Cardiac muscle cell (in vitro differentiated cells and primary cell): ENCODE measurements around the gene AQR. TPM values are rescaled to one million over a fixed set of nuclear protein-coding genes. Genes with fewer than 3 reads are reported as not detected.

Source experiments
- DNase-seq, 2 donors: peaks; one replicate each; pipeline versions ENCODE4 v3.0.0 to v3.0.0-alpha.2; 2010 to 2017; ENCODE audit warnings: low read depth in 1 of 2, low spot score in 1 of 2
- H3K27ac ChIP-seq: fragments of 200-600 bp; sonication (generic); 2 replicates; pipeline ENCODE4 v1.5.1; 2016
- H3K27me3 ChIP-seq: fragments of 200-600 bp; sonication (generic); 2 replicates; pipeline ENCODE4 v1.6.0; 2016; ENCODE audit warnings: control low read depth
- H3K36me3 ChIP-seq: fragments of 200-600 bp; sonication (generic); 2 replicates; pipeline ENCODE4 v1.5.1; 2016; ENCODE audit warnings: control low read depth
- H3K4me1 ChIP-seq: fragments of 200-600 bp; sonication (generic); 2 replicates; pipeline ENCODE4 v1.8.1; 2017; ENCODE audit warnings: low read depth, mild to moderate bottlenecking, mixed run types
- H3K4me3 ChIP-seq: fragments of 200-600 bp; sonication (generic); 2 replicates; pipeline ENCODE4 v1.5.1; 2016; ENCODE audit warnings: mild to moderate bottlenecking
- H3K9me3 ChIP-seq: fragments of 200-600 bp; sonication (generic); 2 replicates; pipeline ENCODE4 v1.5.1; 2017; ENCODE audit warnings: low read depth, mild to moderate bottlenecking, control low read depth
- polyA plus RNA-seq: library from polyadenylated mRNA; unstranded; fragments of >200 nt; fragmentation: Nextera tagmentation; extraction: Ambion mirVana; gene quantifications from 2 replicates; pipeline ENCODE4 v1.2.1, GENCODE V29; 2016
- total RNA-seq: library from RNA; depleted of rRNA; stranded (reverse); fragments of >200 nt; gene quantifications from 2 replicates; pipeline ENCODE4 v1.2.3, GENCODE V29; 2016
- TF ChIP-seq, protein P1 (sequence below): IDR thresholded peaks from 2 replicates; pipeline ENCODE4 v1.5.1; 2012; ENCODE audit warnings: low read depth, mild to moderate bottlenecking, low read length

Gene AQR
- total and polyA plus RNA-seq, 2 experiments from 2014 or later = 14.7 to 20.6 TPM

DNA sequence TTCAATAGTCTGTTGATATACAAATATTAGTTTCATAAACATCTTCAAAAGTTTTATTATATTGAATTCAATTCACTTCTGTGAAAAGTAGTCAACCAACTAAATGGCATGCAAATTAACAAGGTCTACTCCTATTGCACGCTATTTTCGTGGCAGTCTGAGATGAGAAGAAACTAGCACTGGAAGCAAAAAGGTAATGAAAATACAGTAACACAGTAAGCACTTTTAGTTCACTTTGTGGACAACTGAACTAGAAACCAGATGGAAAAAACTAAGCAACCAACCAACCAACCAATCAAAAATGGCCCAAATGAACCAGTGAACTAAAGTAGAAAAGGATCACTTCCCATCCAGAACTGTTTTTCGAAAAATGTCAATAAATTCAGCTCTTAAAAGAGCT, 118.5 kb downstream of the AQR start:
- TF ChIP-seq, protein P1, sequence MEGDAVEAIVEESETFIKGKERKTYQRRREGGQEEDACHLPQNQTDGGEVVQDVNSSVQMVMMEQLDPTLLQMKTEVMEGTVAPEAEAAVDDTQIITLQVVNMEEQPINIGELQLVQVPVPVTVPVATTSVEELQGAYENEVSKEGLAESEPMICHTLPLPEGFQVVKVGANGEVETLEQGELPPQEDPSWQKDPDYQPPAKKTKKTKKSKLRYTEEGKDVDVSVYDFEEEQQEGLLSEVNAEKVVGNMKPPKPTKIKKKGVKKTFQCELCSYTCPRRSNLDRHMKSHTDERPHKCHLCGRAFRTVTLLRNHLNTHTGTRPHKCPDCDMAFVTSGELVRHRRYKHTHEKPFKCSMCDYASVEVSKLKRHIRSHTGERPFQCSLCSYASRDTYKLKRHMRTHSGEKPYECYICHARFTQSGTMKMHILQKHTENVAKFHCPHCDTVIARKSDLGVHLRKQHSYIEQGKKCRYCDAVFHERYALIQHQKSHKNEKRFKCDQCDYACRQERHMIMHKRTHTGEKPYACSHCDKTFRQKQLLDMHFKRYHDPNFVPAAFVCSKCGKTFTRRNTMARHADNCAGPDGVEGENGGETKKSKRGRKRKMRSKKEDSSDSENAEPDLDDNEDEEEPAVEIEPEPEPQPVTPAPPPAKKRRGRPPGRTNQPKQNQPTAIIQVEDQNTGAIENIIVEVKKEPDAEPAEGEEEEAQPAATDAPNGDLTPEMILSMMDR = no peak
- Histone ChIP-seq H3K27me3 (no peaks in the 10 kb centered on the region), H3K9me3 (no peaks in the 10 kb centered on the region), H3K27ac (no peak overlapping the region), H3K4me1 (peaks cover 14% of the 10 kb centered on the region), H3K36me3 (peaks cover 8% of the 10 kb centered on the region), H3K4me3 (no peak overlapping the region)
- no peak for DNase-seq

- H3K9me3 ChIP-seq = no peaks in the 10 kb centered on the region
- no peak overlapping the region for H3K4me3 ChIP-seq
- H3K4me1 ChIP-seq = peaks cover 8% of the 10 kb centered on the region
- no peak for DNase-seq
- TF ChIP-seq, protein P1 = no peak
- H3K27me3 ChIP-seq = no peaks in the 10 kb centered on the region
- peaks cover 2% of the 10 kb centered on the region for H3K36me3 ChIP-seq
- H3K27ac ChIP-seq = no peak overlapping the region
These were observed 119.4 kb downstream of the AQR start for GRCh38 chr15:34850121-34850520.

DNA sequence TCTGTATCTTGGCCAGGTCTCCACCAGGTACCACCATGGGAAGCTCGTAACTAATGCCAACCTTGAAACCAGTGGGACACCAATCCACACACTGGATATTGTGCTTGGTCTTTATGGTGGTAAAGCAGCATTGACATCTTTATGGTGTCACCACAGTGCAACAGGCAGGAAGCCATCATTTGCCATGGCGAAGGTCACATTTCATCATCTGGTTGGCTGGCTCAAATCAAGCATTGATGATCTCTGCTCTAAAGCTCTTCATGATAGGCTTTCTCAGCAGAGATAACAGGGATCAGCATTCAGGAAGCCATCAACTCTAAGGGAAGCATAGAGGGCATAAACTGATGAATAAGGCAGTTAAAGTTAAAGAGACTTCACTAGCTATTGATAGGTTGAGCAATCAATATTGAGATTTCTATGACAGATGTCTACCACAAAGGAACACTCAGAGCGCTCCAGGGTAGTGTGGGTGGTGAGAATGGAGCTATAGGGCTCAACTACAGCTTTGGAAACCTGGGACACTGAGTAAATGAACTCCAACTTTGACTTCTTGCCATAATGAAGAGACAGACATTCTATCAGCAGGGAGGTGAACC, 120.1 kb downstream of the AQR start:
- H3K27me3 ChIP-seq = no peaks in the 10 kb centered on the region
- no peak overlapping the region for H3K4me3 ChIP-seq
- DNase-seq = no peak
- H3K4me1 ChIP-seq = peaks cover 8% of the 10 kb centered on the region
- H3K9me3 ChIP-seq = no peaks in the 10 kb centered on the region
- no peaks in the 10 kb centered on the region for H3K36me3 ChIP-seq
- H3K27ac ChIP-seq = no peak overlapping the region
- TF ChIP-seq, protein P1 = no peak

- Histone ChIP-seq H3K27ac (no peak overlapping the region), H3K4me1 (no peaks in the 10 kb centered on the region), H3K36me3 (no peaks in the 10 kb centered on the region), H3K27me3 (no peaks in the 10 kb centered on the region), H3K4me3 (no peak overlapping the region), H3K9me3 (no peaks in the 10 kb centered on the region)
- TF ChIP-seq, protein P1 = no peak
- DNase-seq = peak in 1 of 2 donors; percentile 38
These were observed 121.9 kb downstream of the AQR start for GRCh38 chr15:34847598-34847997.

DNA sequence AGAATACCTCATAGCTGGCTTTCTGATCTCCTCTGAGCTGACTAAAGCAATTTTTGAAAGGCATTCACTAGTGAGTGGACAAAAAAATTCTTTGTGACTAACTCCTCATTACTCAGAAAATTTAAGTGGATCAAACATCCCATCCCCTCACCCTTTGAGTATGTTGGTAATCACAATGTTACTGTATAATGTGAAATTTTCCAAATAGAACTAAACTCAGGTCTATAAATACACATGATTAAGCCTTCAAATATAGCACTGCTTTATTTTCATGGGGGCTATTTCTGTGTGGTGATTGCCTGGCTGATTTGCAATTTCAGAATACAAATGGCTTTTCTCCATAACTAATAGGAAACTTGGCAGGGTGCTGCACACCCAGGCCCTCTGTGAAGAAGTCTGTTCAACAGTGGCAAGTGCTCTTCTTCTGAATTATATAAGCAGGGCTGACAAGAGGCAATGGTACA, 128.2 kb downstream of the AQR start:
- no peaks in the 10 kb centered on the region for H3K36me3 ChIP-seq
- no peak for DNase-seq
- TF ChIP-seq, protein P1 = no peak
- H3K27ac ChIP-seq = no peak overlapping the region
- no peaks in the 10 kb centered on the region for H3K4me1 ChIP-seq
- no peak overlapping the region for H3K4me3 ChIP-seq
- H3K9me3 ChIP-seq = no peaks in the 10 kb centered on the region
- no peaks in the 10 kb centered on the region for H3K27me3 ChIP-seq
